Cardiac fibroblast (primary cell): ENCODE results near the gene FGF13.

Source experiments
- DNase-seq, 2 donors: peaks; one replicate each; pipeline versions ENCODE4 v3.0.0 to v3.0.0-alpha.2; 2010; ENCODE audit warnings: low read depth in 2 of 2
- H3K4me3 ChIP-seq, 2 donors: replicated peaks in 1 of 2; 1 replicate in 1 of 2; 2 replicates in 1 of 2; pipeline ENCODE4 v1.5.1; 2011; ENCODE audit warnings: low read depth in 2 of 2, low read length in 2 of 2, mild to moderate bottlenecking in 2 of 2, moderate library complexity in 1 of 2
- CTCF ChIP-seq: IDR thresholded peaks from one replicate; pipeline ENCODE4 v1.5.1; 2011; ENCODE audit warnings: low read depth, mild to moderate bottlenecking, low read length, inconsistent platforms

The FGF13 gene

GRCh38 chrX:138711399-138712347 is at the start of gene FGF13:
Gene FGF13 (minus strand): TSS chrX:138711717. CDS start chrX:138711003, 714 bp downstream.
- no peak within 1 kb of the TSS for H3K4me3 ChIP-seq
- TF ChIP-seq CTCF = no peak
- no peak for DNase-seq

- no peak for TF ChIP-seq CTCF
- H3K4me3 ChIP-seq = no peak overlapping the region
- DNase-seq = no peak
Measured at GRCh38 chrX:138759217-138759943, 47.9 kb upstream of the FGF13 start.

- DNase-seq = peak; percentile 0 to 2
- no peak overlapping the region for H3K4me3 ChIP-seq
- no peak for TF ChIP-seq CTCF
Measured at GRCh38 chrX:138756234-138756633, 44.7 kb upstream of the FGF13 start.

- no peak for DNase-seq
- no peak for TF ChIP-seq CTCF
- H3K4me3 ChIP-seq = no peak overlapping the region
Measured at GRCh38 chrX:138754861-138755260, 43.3 kb upstream of the FGF13 start.

- peak; percentile 23 for TF ChIP-seq CTCF
- DNase-seq = peak; percentile 7 to 18
- no peak overlapping the region for H3K4me3 ChIP-seq
Measured at GRCh38 chrX:138748480-138748879, 37.0 kb upstream of the FGF13 start.

- peak; percentile 54 to 62 for DNase-seq
Measured at GRCh38 chrX:138745196-138745595, 33.7 kb upstream of the FGF13 start.

More at GRCh38 chrX:138745196-138745595, 33.7 kb upstream of the FGF13 start:
- no peak overlapping the region for H3K4me3 ChIP-seq
- peak; percentile 45 for TF ChIP-seq CTCF
